ENCODE measurements around the gene VWCE.

Gene VWCE

DNA sequence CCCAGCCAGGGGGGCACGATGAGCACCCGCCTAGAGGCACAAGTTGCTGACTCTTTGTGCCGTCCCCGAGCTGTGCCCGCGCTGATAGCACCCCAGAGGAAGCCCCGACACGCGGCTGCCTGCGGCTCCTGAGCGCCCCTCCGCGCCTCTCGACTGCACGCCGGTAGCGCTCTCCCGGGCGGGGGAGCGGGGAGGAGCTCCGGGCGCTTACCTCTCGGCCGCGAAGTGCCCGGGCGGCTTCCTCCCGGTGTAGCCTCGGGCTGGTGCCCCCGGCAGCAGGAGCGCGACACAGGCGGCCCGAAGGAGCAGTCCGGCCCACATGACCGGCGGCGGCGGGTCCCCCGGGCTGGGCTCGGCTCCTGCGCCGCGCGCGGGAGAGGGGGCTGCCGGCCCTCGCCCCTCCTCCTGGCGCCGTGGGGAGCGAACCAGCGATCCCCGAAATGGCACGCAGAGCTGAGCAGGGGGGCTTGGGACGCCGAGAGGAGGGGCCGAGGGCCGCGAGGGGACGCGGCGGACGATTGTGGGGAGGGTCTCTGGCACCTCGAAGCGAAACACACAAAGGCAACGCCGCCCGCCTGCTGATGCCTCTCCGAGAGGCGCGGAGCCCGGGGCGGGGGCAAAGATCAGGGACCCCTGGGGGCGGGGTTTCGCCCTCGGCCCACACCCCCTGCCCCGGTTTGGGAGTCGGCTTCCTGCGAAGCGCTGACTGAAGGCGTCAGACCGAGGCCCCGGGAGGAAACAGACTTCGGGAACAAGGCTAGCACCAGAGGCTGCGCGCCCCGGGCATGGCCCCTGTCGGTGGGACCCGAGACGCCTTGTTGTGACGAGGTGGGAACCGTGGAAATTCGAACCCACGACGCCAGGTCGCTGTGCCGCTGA is at the start of gene VWCE:
TSS of gene VWCE (minus strand) at position 600 of the 879 bp plus-strand sequence. CDS start at position 321, 279 bp downstream.
- DNase-seq (ENCODE audit: low spot score): peak; percentile 32

DNA sequence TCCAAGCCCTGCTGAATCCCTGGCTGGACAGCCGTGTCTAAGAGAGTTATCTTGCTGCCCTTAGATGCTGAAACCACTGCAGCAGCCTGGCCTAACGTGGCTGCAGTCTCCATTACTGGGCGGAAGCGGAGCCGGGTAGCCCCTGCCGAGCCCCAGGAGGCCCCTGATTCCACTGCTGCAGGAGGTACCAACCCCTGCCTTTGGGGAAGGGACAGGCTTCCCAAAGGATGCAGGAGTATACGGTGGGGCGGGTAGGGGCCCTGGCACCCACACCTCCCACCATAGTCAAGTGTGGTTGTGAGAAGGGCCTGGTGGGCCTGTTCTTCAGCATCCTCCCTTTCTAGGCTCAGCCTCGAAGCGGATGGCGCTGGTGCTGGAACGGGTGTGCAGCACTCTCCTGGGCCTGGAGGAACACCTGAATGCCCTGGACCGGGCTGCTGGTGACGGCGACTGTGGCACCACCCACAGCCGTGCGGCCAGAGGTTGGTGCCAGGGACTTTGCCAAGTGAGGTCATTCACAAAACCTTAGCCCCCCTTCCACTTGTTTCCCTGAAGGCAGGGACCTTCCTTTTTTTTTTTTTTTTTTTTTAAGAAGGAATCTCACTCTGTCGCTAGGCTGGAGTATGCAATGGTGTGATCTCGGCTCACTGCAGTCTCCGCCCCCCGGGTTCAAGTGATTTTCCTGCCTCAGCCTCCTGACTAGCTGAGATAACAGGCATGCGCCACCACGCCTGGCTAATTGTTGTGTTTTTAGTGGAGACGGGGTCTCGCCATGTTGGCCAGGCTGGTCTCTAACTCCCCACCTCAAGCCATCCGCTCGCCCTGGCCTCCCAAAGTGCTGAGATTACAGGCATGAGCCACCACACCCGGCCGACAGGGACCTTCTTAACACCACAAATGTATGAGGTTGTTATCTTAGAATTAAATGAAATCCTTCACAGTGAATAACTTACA is 49.0 kb upstream of the VWCE start:
- no peak for DNase-seq (ENCODE audit: low spot score)

GRCh38 chr11:61342207-61342803 is 47.2 kb upstream of the VWCE start:
- no peak for DNase-seq (ENCODE audit: low spot score)

DNA sequence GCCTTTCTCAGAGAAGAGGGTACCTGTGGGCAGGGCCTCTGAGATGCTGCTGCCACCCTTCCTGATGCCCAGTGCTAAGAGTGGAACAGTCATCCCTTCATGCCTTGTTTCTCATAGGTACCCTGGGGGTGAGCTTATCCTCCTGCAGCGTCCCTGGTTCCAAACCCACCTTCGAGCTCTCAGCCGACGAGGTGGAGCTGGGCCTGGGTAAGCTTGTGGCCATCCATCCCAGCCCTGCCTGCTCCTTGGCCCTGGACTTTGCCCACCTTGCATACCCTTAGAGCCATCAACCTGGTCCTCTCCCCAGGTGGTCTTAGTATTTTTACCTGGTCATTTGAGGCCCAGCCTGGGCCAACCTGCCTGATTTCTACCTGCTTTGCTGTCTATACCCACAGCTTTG is 46.6 kb upstream of the VWCE start:
- no peak for DNase-seq (ENCODE audit: low spot score)

DNA sequence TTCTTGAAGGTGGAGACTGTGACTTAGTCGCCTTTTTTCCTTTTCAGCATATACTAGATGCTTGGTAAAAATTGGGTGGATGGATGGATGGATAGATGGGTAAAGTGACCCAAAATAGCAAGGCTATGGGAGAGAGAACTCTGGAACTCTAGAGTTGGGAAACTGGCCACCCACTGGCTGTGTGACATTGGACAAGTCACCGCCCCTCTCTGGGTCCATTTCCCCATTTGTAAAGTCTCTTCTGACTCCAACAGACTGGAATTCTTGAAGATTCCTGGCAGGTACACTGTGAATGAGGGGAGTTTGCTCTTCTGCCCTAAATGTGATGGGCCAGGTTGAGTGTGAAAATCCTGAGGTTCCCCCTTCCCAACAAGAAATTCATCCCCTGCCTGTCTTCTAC is 45.9 kb upstream of the VWCE start:
- DNase-seq (ENCODE audit: low spot score): no peak

GRCh38 chr11:61339490-61339878 is 44.4 kb upstream of the VWCE start:
- DNase-seq (ENCODE audit: low spot score): no peak

GRCh38 chr11:61338783-61339489 is 43.8 kb upstream of the VWCE start:
- no peak for DNase-seq (ENCODE audit: low spot score)

DNA sequence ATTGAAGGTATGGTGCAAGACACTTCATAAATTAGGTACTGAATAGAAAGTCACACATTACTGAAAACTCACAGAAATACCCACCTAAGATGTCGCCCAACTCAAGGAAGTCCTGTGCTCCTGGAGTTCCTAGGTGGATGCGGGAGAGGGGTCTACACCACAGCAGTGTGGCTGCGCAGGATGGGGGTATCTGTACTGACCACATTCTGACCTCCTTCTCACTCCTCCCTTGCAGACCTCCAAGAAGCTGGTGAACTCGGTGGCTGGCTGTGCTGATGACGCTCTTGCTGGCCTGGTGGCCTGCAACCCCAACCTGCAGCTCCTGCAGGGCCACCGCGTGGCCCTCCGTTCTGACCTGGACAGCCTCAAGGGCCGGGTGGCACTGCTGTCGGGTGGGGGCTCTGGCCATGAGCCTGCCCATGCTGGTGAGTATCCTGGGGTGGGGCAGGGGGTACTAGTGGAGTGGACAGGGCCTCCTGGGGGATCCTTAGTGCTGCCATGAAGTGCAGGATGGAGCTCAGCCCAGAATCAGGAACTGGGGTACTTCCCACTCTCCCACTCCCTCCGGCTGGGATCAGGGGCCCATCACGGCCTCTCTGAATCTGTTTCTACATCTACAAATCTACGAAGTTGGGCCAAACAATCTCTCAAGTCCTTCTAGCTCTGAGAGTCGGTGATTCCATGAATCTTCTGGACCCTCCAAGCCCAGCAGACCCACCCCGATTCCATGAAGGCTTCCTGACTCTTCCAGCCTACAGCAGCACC is 42.8 kb upstream of the VWCE start:
- no peak for DNase-seq (ENCODE audit: low spot score)

DNA sequence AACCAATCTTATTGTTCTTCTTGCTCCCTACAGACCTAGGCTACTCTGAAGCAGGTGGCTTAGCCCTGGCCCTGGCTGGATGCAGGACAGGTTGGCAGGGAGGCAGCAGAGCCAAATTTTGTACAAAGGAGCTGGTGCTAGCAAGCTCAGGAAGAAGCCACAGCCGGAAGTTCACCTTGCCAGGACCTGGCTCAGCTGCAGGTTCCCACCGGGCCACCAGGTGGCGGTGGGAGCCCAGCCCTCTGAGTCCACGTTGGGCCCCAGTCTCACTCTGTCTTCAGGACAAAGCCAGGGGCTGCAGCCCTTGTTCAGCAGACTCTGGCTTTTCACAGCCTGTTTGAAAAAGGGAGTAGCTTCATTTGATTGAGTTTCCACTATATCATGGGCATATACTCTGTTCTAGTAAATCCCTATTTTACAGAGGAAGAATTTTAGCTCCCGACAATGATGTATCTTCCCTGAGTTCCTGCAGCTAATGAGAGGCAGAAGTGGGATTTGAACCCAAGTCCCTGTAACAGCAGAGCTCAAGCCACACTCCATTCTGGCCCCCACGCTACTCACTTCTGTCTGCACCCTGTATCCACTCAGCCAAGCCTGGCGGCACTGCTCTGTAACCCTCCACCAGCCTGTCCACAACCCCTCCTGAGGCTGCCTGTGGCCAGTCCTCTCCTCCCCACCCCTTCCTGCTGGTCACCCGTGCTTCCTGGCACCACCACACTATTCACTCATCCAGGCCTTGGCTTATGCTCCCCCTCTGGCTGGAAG is 41.2 kb upstream of the VWCE start:
- peak; percentile 87 for DNase-seq (ENCODE audit: low spot score)

- no peak for DNase-seq (ENCODE audit: low spot score)
Observed at GRCh38 chr11:61335355-61335710, 40.2 kb upstream of the VWCE start.

GRCh38 chr11:61334434-61335354 is 39.6 kb upstream of the VWCE start:
- no peak for DNase-seq (ENCODE audit: low spot score)

GRCh38 chr11:61333550-61334433 is 38.7 kb upstream of the VWCE start:
- no peak for DNase-seq (ENCODE audit: low spot score)

DNA sequence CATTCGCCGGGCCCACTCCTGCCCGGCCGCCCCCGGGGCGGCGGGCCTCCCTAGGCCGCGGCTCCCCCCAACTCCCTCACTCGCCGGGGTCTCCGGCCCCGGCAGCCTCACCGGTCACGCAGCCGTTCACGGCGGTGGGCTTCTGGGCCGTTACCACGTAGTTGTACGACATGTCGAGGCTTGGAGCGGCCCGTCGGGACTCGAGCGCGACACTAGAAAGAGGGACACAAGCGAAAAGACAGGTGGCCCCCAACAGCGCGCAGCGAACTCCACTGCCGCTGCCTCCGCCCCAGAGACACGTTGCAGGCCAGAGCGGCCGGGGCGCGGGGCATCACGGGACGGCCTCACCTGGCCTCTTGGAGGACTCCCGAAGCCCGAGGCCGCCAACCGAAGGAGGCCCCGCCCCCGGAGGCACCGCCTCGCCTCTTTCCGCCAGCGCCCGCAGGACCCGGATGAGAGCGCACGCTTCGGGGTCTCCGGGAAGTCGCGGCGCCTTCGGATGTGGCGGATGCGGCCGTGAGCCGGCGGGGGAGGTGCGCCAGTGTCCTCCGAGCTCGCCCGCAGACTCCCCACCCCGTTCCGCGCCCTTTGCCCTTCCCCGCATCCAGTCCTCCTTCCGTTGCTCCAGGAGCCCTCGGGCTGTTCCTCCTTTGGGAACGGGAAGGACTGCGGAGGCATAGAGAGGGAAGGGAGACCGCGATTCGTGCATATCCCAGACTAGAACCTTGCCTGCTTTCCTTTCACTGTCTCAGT is 37.9 kb upstream of the VWCE start, which contains the start of the genes DDB1 and TKFC:
TSS of gene DDB1 (minus strand) at position 309 of the 753 bp plus-strand sequence. CDS start at position 172, 137 bp downstream.
TSS of gene TKFC (plus strand) at position 432 of the 753 bp plus-strand sequence. CDS start 1,501 bp downstream, outside the sequence.
- DNase-seq (ENCODE audit: low spot score): peak; percentile 97

DNA sequence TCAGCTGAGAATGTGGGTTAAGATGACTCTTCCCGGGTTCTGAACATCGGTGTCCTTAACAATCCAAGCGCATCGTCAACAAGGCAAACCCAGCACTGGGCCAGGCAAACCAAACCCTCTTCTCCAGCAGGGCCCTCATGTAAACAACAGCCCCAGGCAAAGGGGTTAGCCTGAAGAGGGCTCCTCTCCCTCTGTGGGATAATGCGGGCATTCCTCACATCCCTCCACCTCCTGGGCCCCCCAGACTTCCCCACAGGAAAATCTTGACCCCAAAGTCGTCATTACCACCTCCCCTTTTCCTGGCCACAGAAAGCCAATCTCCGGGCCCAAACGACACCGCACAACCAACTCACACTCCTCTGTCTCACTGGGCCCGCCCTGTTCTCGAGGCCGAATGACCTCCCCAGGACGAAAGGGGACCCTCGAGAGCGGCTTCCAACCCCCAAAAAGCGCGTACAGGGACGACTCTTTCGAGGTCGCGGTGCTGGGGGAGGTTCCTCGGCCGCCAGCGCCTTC is 37.2 kb upstream of the VWCE start:
- no peak for DNase-seq (ENCODE audit: low spot score)

GRCh38 chr11:61331651-61332050 is 36.5 kb upstream of the VWCE start:
- DNase-seq (ENCODE audit: low spot score): no peak

DNA sequence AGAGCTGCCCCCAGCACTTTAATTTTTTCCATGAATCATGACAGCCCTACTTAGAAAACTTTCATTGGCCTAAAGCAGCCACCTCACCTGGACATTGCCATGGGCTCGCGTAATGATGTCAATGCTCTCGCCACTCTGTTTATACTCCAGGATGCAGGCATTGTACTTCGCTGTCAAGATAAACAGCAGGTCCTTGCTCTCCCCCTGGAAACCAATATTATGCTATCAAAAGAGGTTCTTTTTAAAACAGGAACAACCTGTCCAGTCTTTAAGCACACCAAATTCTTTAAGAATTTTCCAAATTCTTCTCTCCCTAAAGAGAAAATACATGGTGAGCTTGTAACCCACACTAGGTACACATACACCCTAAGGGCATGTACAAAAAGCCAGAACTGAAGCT is 34.8 kb upstream of the VWCE start:
- DNase-seq (ENCODE audit: low spot score): no peak

DNA sequence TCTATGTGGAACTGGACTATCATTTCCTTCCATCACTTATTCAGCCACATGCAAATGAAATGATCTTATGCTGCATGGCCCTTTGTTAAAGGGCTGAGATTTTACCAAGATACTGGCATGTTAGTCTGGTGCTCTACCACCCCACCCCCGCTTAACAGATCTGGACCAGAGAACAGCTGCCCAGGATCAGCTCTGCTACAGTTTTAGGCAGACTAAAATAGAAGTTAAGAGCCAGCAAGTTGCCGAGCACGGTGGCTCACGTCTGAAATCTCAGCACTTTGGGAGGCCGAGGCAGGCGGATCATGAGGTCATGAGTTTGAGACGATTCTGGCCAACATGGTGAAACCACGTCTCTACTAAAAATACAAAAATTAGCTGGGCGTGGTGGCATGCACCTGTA is 33.2 kb upstream of the VWCE start:
- no peak for DNase-seq (ENCODE audit: low spot score)
